GM11168 (cell line): ENCODE results near the gene ANKS1A.

Experiments used
- in situ Hi-C: fragments of 300-500 bp; cut with MboI; formaldehyde crosslinking; loops from one replicate; pipeline ENCODE4 v1.12.0; 2022; ENCODE audit warnings: low sequenced_read_pairs; ENCODE audit not compliant: unreplicated experiment

The ANKS1A gene

DNA sequence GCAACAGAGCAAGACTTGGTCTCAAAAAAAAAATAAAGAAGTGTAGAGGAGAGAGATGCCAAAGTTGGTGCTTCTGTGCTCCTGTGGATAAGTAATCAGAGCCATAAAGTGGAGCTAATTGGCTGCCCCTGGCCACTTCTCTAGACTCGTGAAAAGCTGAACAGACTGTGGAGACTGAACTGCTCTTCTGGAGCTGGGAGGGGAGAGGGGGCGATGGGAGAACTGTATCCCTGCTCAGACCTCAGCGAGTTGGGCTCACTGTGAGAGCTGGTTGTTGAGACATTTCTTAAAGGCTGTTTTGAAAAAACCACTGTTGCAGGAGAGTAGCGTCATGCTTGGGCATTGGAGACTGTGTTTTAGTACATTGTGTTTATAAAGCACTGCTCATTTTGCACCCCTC, 126.4 kb downstream of the ANKS1A start:
- in situ Hi-C loops, result no loop called here

DNA sequence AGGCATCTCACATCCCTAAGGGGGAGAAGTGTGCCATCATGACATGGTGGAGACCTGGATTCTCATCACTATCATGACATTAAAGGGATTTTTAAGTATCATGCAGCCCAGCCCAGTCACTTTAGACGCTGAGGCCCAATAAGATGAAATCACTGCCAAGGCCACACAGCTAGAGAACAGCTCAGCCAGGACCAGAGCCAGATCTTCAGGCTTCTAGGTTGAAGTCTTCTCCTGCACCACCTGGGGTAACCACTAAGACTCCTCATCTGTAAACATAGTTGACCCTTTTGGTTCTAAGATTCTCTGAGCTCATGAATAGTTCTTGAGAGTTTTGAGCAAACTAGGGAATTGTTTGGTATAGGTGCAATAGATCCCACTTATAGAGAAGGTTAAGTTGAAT, 126.9 kb downstream of the ANKS1A start:
- in situ Hi-C loops, result no loop called here

DNA sequence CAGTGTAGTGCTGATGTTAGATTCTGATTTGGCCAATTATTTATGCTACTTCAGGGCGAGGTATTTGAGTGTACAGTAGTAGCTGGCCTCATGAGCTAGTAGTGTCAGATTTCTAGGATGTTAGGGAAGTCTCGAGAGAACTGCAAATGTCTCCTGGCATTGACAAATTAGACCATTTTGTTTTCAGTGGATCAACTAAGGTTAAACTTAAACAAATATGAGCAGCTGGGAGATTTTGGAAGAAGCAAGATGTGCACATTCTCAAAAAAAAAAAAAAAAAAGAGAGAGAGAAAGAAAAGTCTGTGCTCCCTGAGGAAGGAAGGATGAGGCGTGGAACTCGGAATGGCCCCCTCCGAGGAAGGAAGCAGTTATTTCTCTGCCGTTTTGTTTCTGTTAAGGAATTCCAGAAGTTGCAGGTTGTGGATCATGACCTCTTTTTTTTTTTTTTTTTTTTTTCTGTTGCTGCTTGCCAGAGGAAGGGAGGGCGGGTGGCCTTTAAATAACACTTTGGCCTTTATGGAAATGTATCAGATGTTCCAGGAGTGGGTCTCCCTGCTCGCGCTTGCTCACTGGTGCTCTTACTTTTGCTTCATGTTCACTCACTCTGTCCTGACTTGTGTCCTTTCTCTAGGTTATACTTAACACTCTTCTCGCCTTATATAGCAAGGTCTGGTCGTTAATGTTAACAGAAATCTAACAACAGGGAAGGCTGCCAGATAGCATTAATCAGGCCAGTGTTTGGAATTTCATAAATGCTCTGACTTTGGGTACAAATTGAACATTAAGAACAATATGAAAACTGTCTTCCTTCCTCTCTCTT, 127.7 kb downstream of the ANKS1A start:
- in situ Hi-C loops, result no loop called here

DNA sequence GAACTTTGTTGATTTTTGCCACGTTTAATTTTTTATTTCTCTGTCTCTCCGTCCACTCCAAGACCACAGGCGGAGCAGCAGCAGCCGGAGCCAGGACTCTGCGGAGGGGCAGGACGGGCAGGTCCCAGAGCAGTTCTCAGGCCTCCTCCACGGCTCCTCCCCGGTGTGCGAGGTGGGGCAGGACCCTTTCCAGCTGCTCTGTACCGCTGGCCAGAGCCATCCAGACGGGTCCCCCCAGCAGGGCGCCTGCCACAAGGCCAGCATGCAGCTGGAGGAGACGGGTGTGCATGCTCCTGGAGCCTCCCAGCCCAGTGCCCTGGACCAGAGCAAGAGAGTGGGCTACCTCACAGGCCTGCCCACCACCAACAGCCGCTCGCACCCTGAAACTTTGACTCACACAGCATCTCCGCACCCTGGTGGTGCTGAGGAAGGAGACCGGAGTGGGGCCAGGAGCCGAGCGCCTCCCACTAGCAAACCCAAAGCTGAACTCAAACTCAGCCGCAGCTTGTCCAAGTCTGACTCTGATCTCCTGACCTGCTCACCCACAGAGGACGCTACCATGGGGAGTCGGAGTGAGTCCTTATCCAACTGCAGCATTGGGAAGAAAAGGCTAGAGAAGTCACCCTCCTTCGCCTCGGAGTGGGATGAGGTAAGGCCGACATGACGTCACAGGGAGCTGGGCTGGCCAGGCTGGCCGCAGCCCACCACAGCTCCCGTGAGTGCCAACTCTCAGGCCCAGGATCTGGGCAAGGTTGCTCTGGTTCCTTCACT, 128.5 kb downstream of the ANKS1A start:
- in situ Hi-C loops, result no loop called here

DNA sequence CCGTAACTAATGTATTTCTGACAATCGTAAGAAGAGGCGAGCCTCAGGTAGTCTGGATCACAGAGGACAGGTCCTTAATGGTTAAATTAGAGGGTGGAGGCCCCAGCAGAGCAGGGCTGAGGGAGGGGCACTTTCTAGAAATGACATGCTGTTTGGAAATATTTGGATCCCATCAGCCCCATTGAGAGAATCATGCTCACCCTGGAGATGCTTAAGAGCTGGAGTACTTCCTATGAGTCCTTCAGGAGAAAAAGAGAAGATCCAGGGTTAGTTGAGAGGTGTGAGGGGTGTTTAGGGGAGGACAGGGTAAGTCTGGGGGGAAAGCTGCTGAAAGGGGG, 129.1 kb downstream of the ANKS1A start:
- in situ Hi-C loops, result no loop called here

DNA sequence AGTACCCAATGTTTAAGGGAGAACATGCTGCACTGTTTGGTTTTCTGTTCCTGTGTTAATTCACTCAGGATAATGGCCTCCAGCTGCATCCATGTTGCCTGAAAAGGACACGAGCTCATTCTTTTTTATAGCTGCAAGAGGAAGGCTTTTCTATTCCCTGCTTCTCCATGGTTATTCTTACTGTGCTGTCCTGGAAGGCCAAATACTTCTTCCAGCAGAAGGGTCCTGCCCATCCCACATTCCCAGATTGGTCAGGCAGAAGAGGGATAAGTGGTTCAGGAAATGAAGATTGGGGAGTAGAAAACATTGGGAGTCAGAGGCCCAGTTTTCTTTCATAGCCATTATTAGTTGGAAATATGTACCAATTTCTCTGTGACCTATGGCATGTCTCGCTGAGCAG, 129.7 kb downstream of the ANKS1A start:
- in situ Hi-C loops, result no loop called here

DNA sequence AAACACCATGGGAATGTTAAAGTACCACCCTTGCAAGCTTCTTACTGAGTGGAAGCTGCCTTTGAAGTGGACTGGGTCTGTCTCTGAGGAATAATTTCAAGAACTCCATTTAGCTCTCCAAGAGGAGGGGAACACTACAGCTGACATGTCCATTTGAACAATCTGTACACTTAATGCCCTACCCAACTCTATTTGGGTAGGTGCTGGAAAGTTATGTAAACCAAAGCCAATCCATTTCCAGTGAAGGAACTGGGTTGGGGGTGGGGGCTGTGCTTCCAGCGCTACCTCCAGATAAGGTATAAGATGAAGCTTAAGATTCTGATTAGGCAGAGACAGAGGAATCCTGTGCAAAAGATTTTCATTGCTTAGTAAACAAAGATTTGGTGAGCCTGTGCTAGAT, 130.1 kb downstream of the ANKS1A start:
- in situ Hi-C loops, result no loop called here

DNA sequence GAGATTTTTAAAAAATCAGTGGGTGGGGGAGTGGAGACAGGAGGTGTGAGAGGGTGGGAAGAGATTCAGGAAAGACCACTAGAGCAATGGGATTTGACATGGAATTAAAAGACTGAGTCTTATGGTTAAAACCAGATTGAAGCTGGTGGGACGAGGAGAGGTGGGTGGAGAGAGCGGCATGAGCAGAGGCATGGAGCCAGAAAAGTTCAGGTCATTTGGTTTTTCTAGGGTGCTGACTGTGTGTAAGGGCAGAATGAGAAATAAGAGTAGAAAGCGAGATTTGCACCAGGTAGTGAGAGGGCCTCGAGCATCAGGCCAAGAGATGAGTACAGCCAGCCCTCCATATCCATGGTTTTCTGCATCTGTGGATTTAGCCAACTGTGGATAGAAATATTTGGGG, 130.8 kb downstream of the ANKS1A start:
- in situ Hi-C loops, result no loop called here

DNA sequence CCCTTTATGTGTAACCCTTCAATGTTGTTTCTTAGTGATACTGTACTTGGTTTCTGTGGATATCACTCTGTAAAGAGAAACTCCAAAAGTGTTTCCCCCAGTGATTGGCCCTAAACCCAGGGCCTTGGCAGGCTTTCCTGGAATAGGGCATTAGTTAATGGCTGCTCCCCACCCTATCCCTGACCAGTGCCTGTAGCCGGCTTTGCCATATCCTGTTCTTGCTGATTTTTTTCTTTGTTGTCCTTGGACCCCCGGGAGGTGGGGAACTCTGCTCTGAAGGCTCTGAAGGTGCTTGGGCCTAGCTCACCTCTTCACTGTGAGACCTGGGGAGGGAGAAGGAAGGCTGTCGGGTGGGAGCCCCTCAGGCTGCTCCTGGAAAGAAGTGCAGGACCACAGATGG, 131.9 kb downstream of the ANKS1A start:
- in situ Hi-C loops, result no loop called here

DNA sequence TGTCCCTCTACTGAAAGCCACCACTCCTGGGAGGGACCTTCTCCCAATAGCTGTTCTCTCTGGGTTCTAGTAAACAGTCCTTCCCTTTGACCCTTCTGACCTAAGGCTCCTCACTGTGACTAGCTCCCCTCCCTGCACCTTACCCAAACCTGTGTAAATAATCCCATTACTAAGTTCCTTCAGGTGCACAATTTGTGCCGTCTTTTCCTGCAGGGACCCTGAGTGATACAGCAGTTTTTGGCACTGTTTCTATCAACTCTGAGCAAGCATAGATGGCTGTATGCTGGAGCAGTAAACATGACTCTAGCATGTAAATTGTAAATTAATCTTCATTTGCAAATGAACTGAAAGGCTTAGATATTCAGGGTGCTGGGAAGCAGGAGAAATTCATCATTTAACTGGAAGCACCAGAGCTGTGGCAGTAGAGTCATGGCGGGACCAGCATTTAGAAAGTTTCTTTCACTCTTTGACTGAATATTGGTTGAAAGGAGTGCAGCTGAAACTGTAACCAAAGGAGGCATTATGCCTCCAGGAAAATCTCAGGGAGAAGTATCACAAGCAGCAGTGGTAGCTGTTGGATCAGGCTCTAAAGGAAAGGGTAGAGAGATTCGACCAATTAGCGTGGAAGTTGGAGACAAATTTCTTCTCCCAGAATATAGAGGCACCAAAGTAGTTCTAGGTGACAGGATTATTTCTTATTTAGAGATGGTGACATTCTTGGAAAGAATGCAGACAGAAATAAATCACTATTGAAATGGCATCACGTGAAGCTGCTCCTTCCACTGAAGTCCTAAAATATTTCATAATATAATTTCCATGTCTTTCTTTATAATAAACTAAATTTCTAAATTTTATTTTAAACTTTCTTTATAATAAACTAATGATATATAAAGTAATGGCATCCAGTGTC, 134.3 kb downstream of the ANKS1A start:
- in situ Hi-C loops, result no loop called here

DNA sequence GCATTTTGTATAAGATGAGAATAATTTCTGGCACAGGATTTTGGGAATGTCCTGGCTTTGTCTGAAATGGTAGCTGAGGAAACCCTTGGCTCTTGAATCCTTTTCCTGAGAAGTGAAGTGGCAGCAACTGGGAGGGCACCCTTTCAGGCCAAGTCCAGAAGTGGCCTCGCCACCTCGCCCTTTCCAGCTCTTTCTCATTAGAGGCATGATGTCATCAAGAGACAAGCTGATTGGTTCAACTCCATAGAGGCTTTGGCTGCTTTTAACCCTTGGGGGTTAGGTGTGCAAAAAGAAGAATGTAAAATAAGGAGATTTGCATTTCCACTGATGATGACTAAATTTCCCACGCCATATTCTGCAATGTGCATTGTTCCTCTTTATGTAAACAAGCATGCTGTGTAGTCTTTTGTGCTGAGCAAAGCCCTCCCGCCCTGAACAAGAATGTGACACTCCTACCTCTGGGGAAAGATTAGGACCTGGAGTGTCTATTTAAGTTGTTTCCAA, 135.5 kb downstream of the ANKS1A start:
- in situ Hi-C loops, result no loop called here

DNA sequence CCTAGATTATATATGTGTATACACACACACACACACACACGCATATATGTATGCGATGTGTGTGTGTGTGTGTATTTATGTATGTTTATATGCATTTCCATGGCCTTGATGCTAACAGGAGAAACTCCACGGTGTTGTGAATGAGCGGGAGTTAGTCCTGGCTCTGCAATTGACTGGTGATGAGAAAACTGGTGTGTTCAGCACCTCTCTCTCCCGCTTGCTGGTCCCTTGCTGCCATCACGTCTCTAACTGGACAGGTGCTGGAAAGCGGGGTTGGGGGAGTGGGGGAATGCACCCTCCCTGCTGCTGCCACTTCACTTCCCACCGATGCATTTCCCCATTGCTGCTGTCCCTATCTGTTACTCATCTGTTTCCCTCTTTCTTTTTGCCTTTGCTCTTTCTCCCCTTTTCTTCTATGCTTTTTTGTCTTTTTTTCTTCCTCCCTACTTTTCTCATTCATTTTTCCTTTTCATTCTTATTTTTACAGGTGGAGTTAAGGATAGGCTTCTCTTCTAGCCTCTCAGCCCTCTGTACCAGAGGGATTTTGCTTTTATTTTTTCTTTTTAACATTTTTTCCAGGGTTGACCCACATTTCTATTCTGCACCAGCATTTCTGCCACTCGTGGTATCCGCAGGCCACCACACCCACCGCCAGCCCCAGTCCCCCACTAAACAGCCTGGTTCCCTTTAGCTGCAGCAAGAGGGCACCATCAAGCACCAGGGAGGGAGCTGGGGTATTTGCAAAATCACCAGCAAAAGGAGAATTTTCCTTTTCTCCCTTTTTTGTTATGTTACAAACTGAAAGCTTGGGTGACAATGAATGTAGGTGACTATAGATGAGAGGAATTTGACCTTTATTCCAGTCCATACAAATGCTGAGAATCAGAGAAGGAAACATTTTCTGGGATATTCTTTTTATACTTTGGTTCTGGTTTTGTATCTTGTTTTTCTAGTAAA, 136.5 kb downstream of the ANKS1A start:
- in situ Hi-C loops, result no loop called here

DNA sequence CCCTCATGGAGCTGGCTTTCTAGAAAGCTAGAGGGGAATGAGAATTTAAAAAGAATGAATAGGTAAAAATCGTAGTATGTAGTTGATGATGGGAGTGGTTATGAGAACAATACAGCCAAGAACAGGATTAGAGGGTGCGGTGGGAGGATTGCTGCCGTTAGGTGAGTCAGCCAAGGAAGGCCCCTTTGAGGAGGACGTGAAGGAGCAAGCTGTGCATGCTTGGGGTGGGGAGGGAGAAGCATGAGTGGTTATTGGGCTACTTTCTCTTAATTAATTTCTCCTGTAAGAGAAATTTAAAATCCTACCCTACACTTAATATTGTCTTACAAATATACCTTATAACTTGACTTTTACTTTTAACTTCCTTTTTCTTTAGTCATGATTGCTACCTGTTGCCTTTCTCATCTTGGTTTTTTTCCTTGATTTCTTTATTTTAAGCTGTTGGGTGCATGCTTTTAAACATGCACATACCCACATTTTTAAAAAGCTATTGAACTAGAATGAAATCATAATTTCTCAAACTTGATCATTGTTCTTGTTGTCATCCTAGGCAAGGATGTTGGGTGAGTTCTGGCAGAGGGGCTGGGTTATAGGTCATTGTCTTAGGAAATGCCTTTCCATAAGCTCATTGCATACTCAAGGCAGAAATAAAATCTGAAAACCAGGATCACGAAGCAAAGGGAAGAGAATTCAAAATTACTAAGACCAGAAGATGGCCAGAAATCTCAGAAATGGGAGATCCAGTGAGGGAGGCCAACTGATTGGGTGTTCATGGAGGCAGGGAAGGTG, 137.6 kb downstream of the ANKS1A start:
- in situ Hi-C loops, result no loop called here

DNA sequence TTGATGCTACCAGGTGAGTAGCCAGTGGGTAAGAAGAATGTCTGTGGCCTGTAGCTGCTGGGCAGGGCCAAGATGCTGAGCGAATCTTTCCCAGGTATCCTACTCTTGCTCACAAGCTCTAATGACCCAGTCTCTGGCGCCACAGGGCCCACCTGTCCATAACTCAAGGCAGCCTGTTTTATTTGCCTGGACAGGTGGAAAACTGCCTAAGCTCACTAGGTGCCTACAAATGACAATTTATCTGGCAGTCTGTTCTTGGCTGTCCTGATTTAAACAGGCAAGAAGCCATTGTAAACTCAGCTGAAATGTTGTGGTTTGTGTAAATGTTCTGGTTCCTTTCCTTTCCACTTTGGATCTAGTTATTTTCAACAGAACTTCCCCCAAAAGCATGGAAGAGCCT, 138.8 kb downstream of the ANKS1A start:
- in situ Hi-C loops, result no loop called here

DNA sequence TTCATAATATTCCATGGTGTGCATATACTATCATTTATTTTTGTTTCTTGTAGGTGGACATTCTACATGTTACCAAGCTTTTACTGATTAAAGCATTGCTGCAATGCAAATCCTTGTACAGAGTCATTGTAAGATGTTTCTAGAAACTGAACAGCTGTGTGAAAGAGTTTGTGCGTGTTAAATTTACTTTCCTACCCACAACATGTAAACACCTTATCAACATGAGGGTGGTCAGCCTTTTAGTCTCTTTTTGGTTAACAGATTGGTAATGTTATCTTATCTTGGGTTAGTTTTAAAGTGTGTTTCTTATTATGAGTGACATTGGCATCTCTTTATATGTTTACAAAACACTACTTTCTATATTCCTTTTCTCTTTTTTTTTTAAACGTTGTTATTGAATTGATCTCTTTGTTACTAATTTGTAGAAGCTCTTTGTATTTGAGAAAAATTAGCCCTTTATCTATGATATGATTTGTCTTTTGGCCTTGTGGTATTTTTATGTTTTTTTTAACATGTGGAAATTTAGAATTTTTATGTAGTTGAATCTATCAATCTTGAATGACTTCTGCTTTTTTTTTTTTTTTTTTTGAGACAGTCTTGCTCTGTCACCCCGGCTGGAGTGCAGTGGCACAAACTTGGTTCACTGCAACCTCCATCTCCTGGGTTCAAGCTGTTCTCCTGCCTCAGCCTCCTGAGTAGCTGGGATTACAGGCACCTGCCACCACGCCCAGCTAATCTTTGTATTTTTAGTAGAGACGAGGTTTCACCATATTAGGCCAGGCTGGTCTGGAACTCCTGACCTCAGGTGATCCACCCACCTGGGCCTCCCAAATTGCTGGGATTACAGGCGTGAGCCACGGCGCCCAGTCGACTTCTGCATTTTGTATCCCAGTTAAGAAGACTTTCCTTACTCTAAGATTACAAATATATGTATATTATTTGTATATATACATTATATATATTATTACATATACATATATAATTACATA, 140.0 kb downstream of the ANKS1A start:
- in situ Hi-C loops, result no loop called here

DNA sequence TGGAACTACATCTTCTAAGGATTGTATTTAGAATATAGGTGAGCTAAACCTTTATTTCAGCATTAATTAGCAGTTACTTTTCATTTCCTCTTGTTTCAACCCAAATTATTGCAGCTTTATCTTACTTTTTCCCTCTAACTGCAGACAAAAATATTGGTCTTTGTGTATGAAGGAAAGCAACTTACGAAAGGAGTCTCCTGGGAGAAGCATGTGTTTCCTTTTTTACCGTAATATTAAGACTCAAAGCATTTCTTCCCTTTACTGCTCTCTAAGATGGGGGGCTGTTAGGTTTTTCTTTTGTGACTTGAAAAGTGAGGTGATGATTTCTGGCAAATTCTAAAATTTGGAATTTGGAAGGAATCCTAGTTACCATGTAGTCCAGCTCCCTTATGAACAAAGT, 141.0 kb downstream of the ANKS1A start:
- in situ Hi-C loops, result no loop called here

DNA sequence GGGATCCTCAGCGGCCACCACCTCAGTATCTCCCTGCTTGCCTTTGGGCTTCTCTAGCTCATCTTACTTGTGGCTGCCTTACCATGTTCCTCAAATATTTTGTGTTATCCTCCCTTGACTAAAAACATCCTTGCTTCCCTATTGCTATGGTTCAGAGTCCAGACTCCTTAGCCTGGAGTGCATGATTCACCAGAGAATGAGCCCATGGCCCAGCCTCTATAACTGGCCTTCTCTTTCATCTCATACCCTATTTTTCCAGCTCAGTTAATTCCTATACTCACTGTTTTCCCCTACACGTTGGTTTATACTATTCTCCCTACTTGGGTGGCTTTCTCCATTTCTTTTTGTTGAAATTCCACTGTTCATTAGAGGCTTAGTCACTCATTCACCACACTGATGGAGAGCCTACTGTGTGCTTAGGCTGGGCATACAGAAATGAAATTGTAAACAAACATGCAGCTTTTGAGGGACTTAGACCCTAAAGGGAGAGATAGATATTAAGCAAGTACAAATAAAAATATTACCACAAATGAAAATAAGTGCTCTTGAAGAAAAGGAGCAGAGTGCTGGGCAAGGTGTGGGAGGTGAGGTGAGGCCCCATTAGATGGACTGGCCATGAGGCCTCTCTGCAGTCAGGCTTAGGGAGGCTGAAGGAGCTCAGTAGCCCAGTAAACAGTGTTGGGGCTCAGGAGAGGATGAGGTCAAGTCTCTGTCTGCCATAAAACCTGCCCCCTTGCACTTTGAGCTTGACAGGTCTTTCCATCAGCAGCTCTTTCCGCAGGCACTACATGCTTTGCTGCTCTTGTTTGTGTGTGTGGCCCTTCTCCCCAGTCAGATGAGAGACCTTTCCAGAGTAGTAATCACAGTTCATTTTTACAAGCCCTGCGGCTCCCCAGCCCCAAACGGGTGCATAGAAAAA, 142.8 kb downstream of the ANKS1A start:
- in situ Hi-C loops, result no loop called here
